H9 (cell line): Measurements from ENCODE around the gene ERP29. TPM values are rescaled to one million over a fixed set of nuclear protein-coding genes. Genes with fewer than 3 reads are reported as not detected.

Source experiments
- DNase-seq: peaks from one replicate; pipeline ENCODE4 v3.0.0-alpha.2; 2017
- H2AFZ ChIP-seq: one replicate; pipeline ENCODE4 v1.6.1; 2013; ENCODE audit warnings: mild to moderate bottlenecking, low read length, control low read depth, moderate library complexity
- H2AK5ac ChIP-seq: 2 replicates; pipeline ENCODE4 v1.6.1; 2013; ENCODE audit warnings: low read length, control low read depth, mixed read lengths; ENCODE audit not compliant: insufficient read length
- H2BK120ac ChIP-seq: one replicate; pipeline ENCODE4 v1.6.1; 2013; ENCODE audit warnings: low read depth, mild to moderate bottlenecking, low read length, control low read depth, inconsistent platforms; ENCODE audit not compliant: poor library complexity, severe bottlenecking
- H2BK12ac ChIP-seq: 2 replicates; pipeline ENCODE4 v1.6.1; 2013; ENCODE audit warnings: low read length, control low read depth, mixed read lengths, low read depth; ENCODE audit not compliant: insufficient read length
- H2BK15ac ChIP-seq: 2 replicates; pipeline ENCODE4 v1.6.1; 2013; ENCODE audit warnings: low read depth, low read length, control low read depth
- H2BK20ac ChIP-seq: one replicate; pipeline ENCODE4 v1.6.1; 2013; ENCODE audit warnings: low read depth, mild to moderate bottlenecking, low read length, control low read depth, inconsistent platforms; ENCODE audit not compliant: poor library complexity, severe bottlenecking
- H2BK5ac ChIP-seq: 2 replicates; pipeline ENCODE4 v1.6.1; 2013; ENCODE audit warnings: low read length, control low read depth, mixed read lengths; ENCODE audit not compliant: insufficient read length
- H3K14ac ChIP-seq: 2 replicates; pipeline ENCODE4 v1.6.1; 2013; ENCODE audit warnings: low read length, control low read depth; ENCODE audit not compliant: insufficient read depth
- H3K18ac ChIP-seq: 2 replicates; pipeline ENCODE4 v1.6.1; 2013; ENCODE audit warnings: low read depth, mild to moderate bottlenecking, mixed read lengths, low read length, control low read depth; ENCODE audit not compliant: insufficient read length
- H3K23ac ChIP-seq: 2 replicates; pipeline ENCODE4 v1.6.1; 2013; ENCODE audit warnings: low read length, control low read depth, mixed read lengths, low read depth; ENCODE audit not compliant: insufficient read length
- H3K23me2 ChIP-seq: 2 replicates; pipeline ENCODE4 v1.6.1; 2013; ENCODE audit warnings: low read depth, mild to moderate bottlenecking, mixed read lengths, low read length, control low read depth; ENCODE audit not compliant: insufficient read length, poor library complexity, severe bottlenecking
- H3K27ac ChIP-seq: 2 replicates; pipeline ENCODE4 v1.5.1; 2013; ENCODE audit warnings: low read length, control low read depth, mixed read lengths, low read depth; ENCODE audit not compliant: insufficient read length
- H3K27me3 ChIP-seq: 2 replicates; pipeline ENCODE4 v1.6.1; 2013; ENCODE audit warnings: low read length, control low read depth, inconsistent platforms; ENCODE audit not compliant: insufficient read depth
- H3K4ac ChIP-seq: 2 replicates; pipeline ENCODE4 v1.6.1; 2013; ENCODE audit warnings: low read depth, mild to moderate bottlenecking, control low read depth, inconsistent platforms, low read length, moderate library complexity
- H3K4me1 ChIP-seq: 2 replicates; pipeline ENCODE4 v1.6.1; 2013; ENCODE audit warnings: low read length, control low read depth, inconsistent platforms; ENCODE audit not compliant: insufficient read depth
- H3K4me2 ChIP-seq: 2 replicates; pipeline ENCODE4 v1.6.1; 2013; ENCODE audit warnings: low read length, control low read depth, mixed read lengths; ENCODE audit not compliant: insufficient read length, insufficient read depth
- H3K56ac ChIP-seq: 2 replicates; pipeline ENCODE4 v1.6.1; 2013; ENCODE audit warnings: low read depth, mild to moderate bottlenecking, mixed read lengths, low read length, control low read depth; ENCODE audit not compliant: insufficient read length
- H3K79me1 ChIP-seq: 2 replicates; pipeline ENCODE4 v1.6.1; 2013; ENCODE audit warnings: low read depth, mild to moderate bottlenecking, moderate library complexity, low read length, control low read depth, inconsistent platforms; ENCODE audit not compliant: insufficient read depth, poor library complexity, severe bottlenecking
- H3K79me2 ChIP-seq: 2 replicates; pipeline ENCODE4 v1.6.1; 2013; ENCODE audit warnings: low read length, control low read depth, inconsistent platforms; ENCODE audit not compliant: insufficient read depth
- H3K9ac ChIP-seq: 2 replicates; pipeline ENCODE4 v1.6.1; 2013; ENCODE audit warnings: low read length, control low read depth, mixed read lengths; ENCODE audit not compliant: insufficient read length; ENCODE audit errors: extremely low read depth
- H3K9me3 ChIP-seq: one replicate; pipeline ENCODE4 v1.6.1; 2013; ENCODE audit warnings: low read depth, low read length, inconsistent platforms; ENCODE audit not compliant: control insufficient read depth
- H3T11ph ChIP-seq: one replicate; pipeline ENCODE4 v1.6.1; 2013; ENCODE audit warnings: mild to moderate bottlenecking, low read length, control low read depth, inconsistent platforms
- H4K20me1 ChIP-seq: one replicate; pipeline ENCODE4 v1.6.1; 2013; ENCODE audit not compliant: control insufficient read depth, insufficient read length, insufficient read depth
- H4K5ac ChIP-seq: 2 replicates; pipeline ENCODE4 v1.6.1; 2013; ENCODE audit warnings: low read depth, mild to moderate bottlenecking, mixed read lengths, low read length, control low read depth; ENCODE audit not compliant: insufficient read length
- H4K8ac ChIP-seq: replicated peaks from 2 replicates; pipeline ENCODE4 v1.6.1; 2013; ENCODE audit warnings: low read length, control low read depth, mixed read lengths, low read depth; ENCODE audit not compliant: insufficient read length
- H4K91ac ChIP-seq: 2 replicates; pipeline ENCODE4 v1.6.1; 2013; ENCODE audit warnings: low read depth, mild to moderate bottlenecking, moderate library complexity, mixed read lengths, low read length, control low read depth; ENCODE audit not compliant: insufficient read length
- H3K27ac Mint-ChIP-seq, 3 experiments: 2 replicates in 2 of 3; 3 replicates in 1 of 3; pipeline ENCODE4 v1.8.0; 2020 to 2021; ENCODE audit warnings: mixed read lengths in 3 of 3, mild to moderate bottlenecking in 1 of 3, moderate library complexity in 1 of 3
- H3K27me3 Mint-ChIP-seq: 2 replicates; pipeline ENCODE4 v1.8.0; 2021; ENCODE audit warnings: low read depth, mild to moderate bottlenecking, moderate library complexity, mixed read lengths
- H3K36me3 Mint-ChIP-seq, 3 experiments: 2 replicates in 2 of 3; 3 replicates in 1 of 3; pipeline ENCODE4 v1.8.0; 2020 to 2021; ENCODE audit warnings: low read depth in 3 of 3, mixed read lengths in 3 of 3; ENCODE audit not compliant: insufficient read depth in 1 of 3
- H3K4me1 Mint-ChIP-seq, 2 experiments: 2 replicates each; pipeline ENCODE4 v1.8.0; 2020; ENCODE audit warnings: mixed read lengths in 2 of 2
- H3K4me3 Mint-ChIP-seq, 2 experiments: 2 replicates in 1 of 2; 3 replicates in 1 of 2; pipeline ENCODE4 v1.8.0; 2020 to 2021; ENCODE audit warnings: mild to moderate bottlenecking in 2 of 2, mixed read lengths in 2 of 2, moderate library complexity in 1 of 2
- H3K9me3 Mint-ChIP-seq, 2 experiments: 2 replicates in 1 of 2; 3 replicates in 1 of 2; pipeline ENCODE4 v1.8.0; 2020; ENCODE audit warnings: mild to moderate bottlenecking in 2 of 2, mixed read lengths in 2 of 2, moderate library complexity in 1 of 2
- CTCF ChIP-seq: fragments of 200-600 bp; sonication (generic); conservative IDR thresholded peaks from 3 replicates; pipeline ENCODE4 v1.8.0; 2021; ENCODE audit warnings: antibody characterized with exemption, mild to moderate bottlenecking
- WGBS: extraction: QIAGEN DNeasy Blood & Tissue Kit; methylation state at CpG from one replicate; pipeline ENCODE4 v1.1.7; 2013; ENCODE audit warnings: missing lambda C conversion rate, low lambda C conversion rate, mixed read lengths; ENCODE audit not compliant: insufficient read length; ENCODE audit errors: extremely low coverage; 5-methylcytosine and 5-hydroxymethylcytosine counted together
- total RNA-seq: library from RNA; stranded (reverse); gene quantifications from 2 replicates; pipeline ENCODE4 v1.2.1, GENCODE V29; 2021

Gene ERP29
- total RNA-seq, 1 experiment from 2014 or later = 160 TPM

DNA sequence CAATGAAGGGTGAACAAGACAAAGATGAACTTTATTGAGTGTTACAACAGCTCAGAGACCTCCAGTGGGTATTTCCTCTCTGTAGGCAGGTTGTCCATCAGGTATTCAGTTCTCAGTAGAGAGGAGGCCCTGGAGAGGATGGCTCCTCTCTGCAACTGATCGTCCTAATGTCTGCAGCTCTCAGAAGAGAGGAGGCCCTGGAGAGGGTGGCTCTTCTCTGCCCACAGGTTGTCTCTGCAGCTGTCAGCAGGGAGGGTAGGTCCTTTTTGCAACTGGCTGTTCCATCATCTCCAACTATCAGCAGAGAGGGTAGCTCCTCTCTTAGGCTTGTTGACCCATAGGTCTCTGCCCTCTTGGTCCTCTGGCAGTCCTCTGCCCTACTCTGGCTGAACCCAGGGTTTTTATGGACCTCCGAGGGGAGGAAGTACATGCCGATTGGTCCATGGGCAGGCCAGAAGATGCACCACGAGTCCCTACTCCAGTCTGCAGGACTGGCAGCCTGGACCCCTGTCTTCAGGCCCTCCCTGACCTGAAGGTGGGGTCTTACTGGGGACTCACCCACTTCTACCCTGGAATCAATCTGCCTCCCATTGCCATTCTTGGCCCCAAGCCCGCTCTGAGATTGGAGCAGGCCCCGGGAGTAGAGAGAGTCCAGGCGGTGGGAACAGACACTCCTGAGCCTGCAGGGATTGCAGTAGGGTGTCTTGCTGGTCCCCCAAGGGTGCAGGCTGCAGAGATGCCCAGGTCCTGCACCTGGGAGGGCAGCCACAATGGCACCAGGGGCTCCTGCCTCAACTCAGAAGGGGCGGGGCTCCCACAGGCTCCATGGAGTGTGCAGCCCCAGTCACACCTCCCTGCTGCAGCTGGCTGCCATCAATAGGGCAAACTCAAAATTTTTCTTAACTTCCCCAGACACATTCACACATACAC is 2.5 kb upstream of the ERP29 start:
- Histone ChIP-seq H2BK20ac (no peak overlapping the region), H2BK12ac (no peak overlapping the region), H3T11ph (no peak overlapping the region), H3K9ac (no peak overlapping the region), H3K27me3 (no peaks in the 10 kb centered on the region), H3K79me1 (peaks cover 5% of the 10 kb centered on the region), H3K27ac (no peak overlapping the region), H3K23ac (no peak overlapping the region), H2BK15ac (no peak overlapping the region), H4K91ac (no peak overlapping the region), H2AK5ac (no peak overlapping the region), H3K18ac (no peak overlapping the region), H4K20me1 (no peaks in the 10 kb centered on the region), H3K23me2 (peaks cover 3% of the 10 kb centered on the region), H2BK5ac (no peak overlapping the region), H3K4me2 (no peak overlapping the region), H2AFZ (no peak overlapping the region), H4K5ac (no peak overlapping the region), H3K56ac (no peak overlapping the region), H3K79me2 (peaks cover 8% of the 10 kb centered on the region; the same call in 1 of the 2 replicates), H3K4ac (no peak overlapping the region), H3K4me1 (no peaks in the 10 kb centered on the region), H2BK120ac (no peak overlapping the region), H3K14ac (no peak overlapping the region), H4K8ac (no peak overlapping the region), H3K9me3 (no peaks in the 10 kb centered on the region)
- H3K9me3 Mint-ChIP-seq = peaks cover 0 to 4% of the 10 kb centered on the region in 2 experiments; a peak in 2 of 5 replicates
- H3K27me3 Mint-ChIP-seq = no peaks in the 10 kb centered on the region; the same call in 1 of the 2 replicates
- H3K4me1 Mint-ChIP-seq = peaks cover 31 to 39% of the 10 kb centered on the region in 2 experiments
- H3K36me3 Mint-ChIP-seq = peaks cover 11 to 20% (median 13%) of the 10 kb centered on the region in 3 experiments
- TF ChIP-seq CTCF = no peak
- no CpG with 5 or more reads among the region's 8 CpGs for WGBS
- DNase-seq = no peak
- H3K27ac Mint-ChIP-seq = no peak overlapping the region
- H3K4me3 Mint-ChIP-seq = peak overlapping the region; percentile 83 to 97; a peak in 2 of 5 replicates
